Naive thymus-derived CD8-positive, alpha-beta T cell (primary cell): ENCODE measurements around the gene SCMH1. TPM values are rescaled to one million over a fixed set of nuclear protein-coding genes. Genes with fewer than 3 reads are reported as not detected.

Experiments
- ATAC-seq, 2 donors: fragments of 150-1000 bp; cut with Tn5 transposase in 1 of 2; sonication (Bioruptor Pico), chemical (Tn5 transposase) in 1 of 2; 1 replicate in 1 of 2; 2 replicates in 1 of 2; pipeline ENCODE4 v1.10.0; 2021; ENCODE audit warnings: mild to moderate bottlenecking in 2 of 2, moderate library complexity in 2 of 2
- POLR2A ChIA-PET: fragments of 350-600 bp; sonication (Branson Sonifier 250); formaldehyde crosslinking; loops from one replicate; lab custom pipeline; 2021; ENCODE audit warnings: antibody characterized with exemption; lab: Charles Lee
- DNase-seq, 10 donors: peaks; one replicate each; pipeline versions ENCODE4 v3.0.0 to v3.0.0-alpha.2; 2020 to 2022
- H3K27ac Mint-ChIP-seq, 10 donors: one replicate each; pipeline ENCODE4 v1.8.0; 2020 to 2022; ENCODE audit warnings: mild to moderate bottlenecking in 10 of 10, mixed read lengths in 10 of 10, moderate library complexity in 4 of 10, inconsistent platforms in 1 of 10
- H3K27me3 Mint-ChIP-seq, 5 donors: one replicate each; pipeline ENCODE4 v1.8.0; 2021 to 2022; ENCODE audit warnings: mixed read lengths in 5 of 5
- H3K36me3 Mint-ChIP-seq, 3 donors: one replicate each; pipeline ENCODE4 v1.8.0; 2020 to 2022; ENCODE audit warnings: mixed read lengths in 3 of 3, mild to moderate bottlenecking in 2 of 3, inconsistent platforms in 1 of 3
- H3K4me1 Mint-ChIP-seq, 4 donors: one replicate each; pipeline ENCODE4 v1.8.0; 2021 to 2022; ENCODE audit warnings: mixed read lengths in 4 of 4
- H3K4me3 Mint-ChIP-seq, 10 donors: one replicate each; pipeline ENCODE4 v1.8.0; 2020 to 2022; ENCODE audit warnings: mild to moderate bottlenecking in 10 of 10, mixed read lengths in 10 of 10, moderate library complexity in 6 of 10, inconsistent platforms in 1 of 10
- H3K9me3 Mint-ChIP-seq, 9 donors: one replicate each; pipeline ENCODE4 v1.8.0; 2020 to 2022; ENCODE audit warnings: mixed read lengths in 9 of 9, mild to moderate bottlenecking in 3 of 9, inconsistent platforms in 1 of 9, moderate library complexity in 1 of 9
- polyA plus RNA-seq, 3 donors: library from polyadenylated mRNA; unstranded; fragments of 300-500 nt; fragmentation: Illumina TruSeq; gene quantifications; one replicate each; pipeline ENCODE4 v1.2.3, GENCODE V29; 2021
- total RNA-seq, 8 experiments: library from RNA in 2 of 8; stranded (reverse) in 2 of 8; gene quantifications; one replicate each; pipeline ENCODE4 v1.2.3 and lab custom pipeline; 2021 to 2026

The SCMH1 gene
- total and polyA plus RNA-seq, 5 experiments from 2014 or later = 2.5 to 18.1 (median 7.3) TPM

- no peak for DNase-seq
- H3K27me3 Mint-ChIP-seq = no peaks in the 10 kb centered on the region
- H3K27ac Mint-ChIP-seq = peak overlapping the region in 3 of 10 donors; percentile 63 to 97 (median 83)
- peaks cover 6 to 42% (median 22%) of the 10 kb centered on the region in 3 donors for H3K36me3 Mint-ChIP-seq
- peaks cover 23 to 42% (median 28%) of the 10 kb centered on the region in 4 donors for H3K4me1 Mint-ChIP-seq
- ATAC-seq = no peak
- POLR2A ChIA-PET = interaction anchor here (1.3 kb wide), 1 partner anchor 22 kb away, joined by 3 read pairs; no protein-coding TSS in a partner anchor
- H3K9me3 Mint-ChIP-seq = no peaks in the 10 kb centered on the region
- H3K4me3 Mint-ChIP-seq = peak overlapping the region in 7 of 10 donors; percentile 2 to 52 (median 43)
Observed at GRCh38 chr1:40981691-40982448, 260.2 kb downstream of the SCMH1 start.

- Mint-ChIP-seq H3K9me3 (no peaks in the 10 kb centered on the region), H3K4me3 (peak overlapping the region; percentile 81 to 99 (median 96)), H3K4me1 (peaks cover 23 to 37% (median 24%) of the 10 kb centered on the region in 4 donors), H3K27ac (peak overlapping the region; percentile 83 to 99 (median 98)), H3K36me3 (peaks cover 6 to 29% (median 12%) of the 10 kb centered on the region in 3 donors), H3K27me3 (no peaks in the 10 kb centered on the region)
- DNase-seq (peak; percentile 21 to 78 (median 60)), ATAC-seq (peak; percentile 24 to 40)
- POLR2A ChIA-PET = interaction anchor here (0.7 to 2.8 kb wide), 8 partner anchors 14 to 1786 kb away, joined by 3 to 28 read pairs (median 4); partner anchors contain the start of genes CITED4, NFYC, P3H1 and PPIE
Observed at GRCh38 chr1:40980453-40981121, 261.5 kb downstream of the SCMH1 start.

- no peaks in the 10 kb centered on the region for H3K9me3 Mint-ChIP-seq
- POLR2A ChIA-PET = interaction anchor here (0.6 to 2.8 kb wide), 11 partner anchors 13 to 1987 kb away, joined by 3 to 28 read pairs (median 4); partner anchors contain the start of genes CITED4, NFYC, P3H1 and PPIE
Observed at GRCh38 chr1:40980068-40980452, 262.0 kb downstream of the SCMH1 start.

GRCh38 chr1:40979241-40980067, 262.7 kb downstream of the SCMH1 start, which contains the start of gene CTPS1:
Gene CTPS1, plus strand, starts transcription at chr1:40979696. Its CDS starts 3,595 bp downstream, at chr1:40983291.
- no peaks in the 10 kb centered on the region for H3K27me3 Mint-ChIP-seq
- ATAC-seq = peak; percentile 88 to 89
- peak within 1 kb of the TSS; percentile 81 to 99 (median 96) for H3K4me3 Mint-ChIP-seq
- no peaks in the 10 kb centered on the region for H3K9me3 Mint-ChIP-seq
- DNase-seq = peak; percentile 89 to 98 (median 96)
- H3K4me1 Mint-ChIP-seq = peaks cover 23 to 37% (median 24%) of the 10 kb centered on the region in 4 donors
- H3K27ac Mint-ChIP-seq = peak within 1 kb of the TSS; percentile 83 to 99 (median 98)
- POLR2A ChIA-PET = interaction anchor here (0.6 to 2.8 kb wide), 10 partner anchors 13 to 1987 kb away, joined by 3 to 28 read pairs (median 4); partner anchors contain the start of genes CITED4, NFYC, P3H1 and PPIE
- peaks cover 6 to 18% (median 10%) of the 10 kb centered on the region in 3 donors for H3K36me3 Mint-ChIP-seq

More at GRCh38 chr1:40980068-40980452, 262.0 kb downstream of the SCMH1 start:
- peaks cover 23 to 37% (median 24%) of the 10 kb centered on the region in 4 donors for H3K4me1 Mint-ChIP-seq
- peak overlapping the region; percentile 81 to 99 (median 96) for H3K4me3 Mint-ChIP-seq
- ATAC-seq (peak; percentile 40 to 48), DNase-seq (peak in 1 of 10 donors; percentile 82)
- peaks cover 6 to 24% (median 12%) of the 10 kb centered on the region in 3 donors for H3K36me3 Mint-ChIP-seq
- H3K27me3 Mint-ChIP-seq = no peaks in the 10 kb centered on the region
- H3K27ac Mint-ChIP-seq = peak overlapping the region; percentile 83 to 99 (median 98)

- no peaks in the 10 kb centered on the region for H3K9me3 Mint-ChIP-seq
- peak in 3 of 10 donors; percentile 3 to 13 (median 6) for DNase-seq
- POLR2A ChIA-PET = interaction anchor here (2.1 to 2.8 kb wide), 3 partner anchors 25 to 287 kb away, joined by 10 to 28 read pairs (median 24); partner anchors contain the start of genes CITED4 and NFYC
- no peaks in the 10 kb centered on the region for H3K27me3 Mint-ChIP-seq
- H3K27ac Mint-ChIP-seq = peak overlapping the region in 8 of 10 donors; percentile 47 to 98 (median 91)
- H3K4me3 Mint-ChIP-seq = peak overlapping the region; percentile 76 to 89 (median 84)
- peaks cover 20 to 36% (median 24%) of the 10 kb centered on the region in 4 donors for H3K4me1 Mint-ChIP-seq
- H3K36me3 Mint-ChIP-seq = peaks cover 2 to 12% (median 4%) of the 10 kb centered on the region in 3 donors
- ATAC-seq = no peak
Observed at GRCh38 chr1:40978886-40979240, 263.2 kb downstream of the SCMH1 start.

GRCh38 chr1:40977716-40978115, 264.4 kb downstream of the SCMH1 start:
- H3K4me3 Mint-ChIP-seq = peak overlapping the region in 6 of 10 donors; percentile 5 to 81 (median 46)
- peak overlapping the region in 1 of 10 donors; percentile 47 for H3K27ac Mint-ChIP-seq
- DNase-seq (no peak), ATAC-seq (no peak)
- POLR2A ChIA-PET = no interaction called here
- H3K9me3 Mint-ChIP-seq = no peaks in the 10 kb centered on the region
- peaks cover 20 to 30% (median 23%) of the 10 kb centered on the region in 4 donors for H3K4me1 Mint-ChIP-seq
- H3K36me3 Mint-ChIP-seq = peaks cover 0 to 2% (median 0%) of the 10 kb centered on the region in 3 donors
- H3K27me3 Mint-ChIP-seq = no peaks in the 10 kb centered on the region

Other genes starting within 250 kb of the SCMH1 start
- under 1 TPM; 0.47 to 0.65 TPM for gene SLFNL1, start 220.6 kb downstream of the SCMH1 start, total RNA-seq
- gene SLFNL1, start 220.6 kb downstream of the SCMH1 start, polyA plus RNA-seq = under 1 TPM; 0.12 to 0.49 (median 0.21) TPM
- gene FOXO6, start 119.1 kb upstream of the SCMH1 start, total RNA-seq = under 1 TPM in 1 of 2 experiments, not detected in 1; 0.19 TPM
- not detected for gene FOXO6, start 119.1 kb upstream of the SCMH1 start, polyA plus RNA-seq
- not detected for gene EDN2, start 242.4 kb upstream of the SCMH1 start, total RNA-seq
- not detected for gene EDN2, start 242.4 kb upstream of the SCMH1 start, polyA plus RNA-seq